Activated CD4-positive, alpha-beta T cell treated with anti-CD3 and anti-CD28 coated beads for 4 hours (primary cell): ENCODE results near the gene SGIP1.
A peak's percentile ranks its signal among the peaks of the same experiment; 100 is the strongest.

Source experiments
- DNase-seq, 2 donors: peaks; one replicate each; pipeline ENCODE4 v3.0.0-alpha.2; 2020

Gene SGIP1, protein sequence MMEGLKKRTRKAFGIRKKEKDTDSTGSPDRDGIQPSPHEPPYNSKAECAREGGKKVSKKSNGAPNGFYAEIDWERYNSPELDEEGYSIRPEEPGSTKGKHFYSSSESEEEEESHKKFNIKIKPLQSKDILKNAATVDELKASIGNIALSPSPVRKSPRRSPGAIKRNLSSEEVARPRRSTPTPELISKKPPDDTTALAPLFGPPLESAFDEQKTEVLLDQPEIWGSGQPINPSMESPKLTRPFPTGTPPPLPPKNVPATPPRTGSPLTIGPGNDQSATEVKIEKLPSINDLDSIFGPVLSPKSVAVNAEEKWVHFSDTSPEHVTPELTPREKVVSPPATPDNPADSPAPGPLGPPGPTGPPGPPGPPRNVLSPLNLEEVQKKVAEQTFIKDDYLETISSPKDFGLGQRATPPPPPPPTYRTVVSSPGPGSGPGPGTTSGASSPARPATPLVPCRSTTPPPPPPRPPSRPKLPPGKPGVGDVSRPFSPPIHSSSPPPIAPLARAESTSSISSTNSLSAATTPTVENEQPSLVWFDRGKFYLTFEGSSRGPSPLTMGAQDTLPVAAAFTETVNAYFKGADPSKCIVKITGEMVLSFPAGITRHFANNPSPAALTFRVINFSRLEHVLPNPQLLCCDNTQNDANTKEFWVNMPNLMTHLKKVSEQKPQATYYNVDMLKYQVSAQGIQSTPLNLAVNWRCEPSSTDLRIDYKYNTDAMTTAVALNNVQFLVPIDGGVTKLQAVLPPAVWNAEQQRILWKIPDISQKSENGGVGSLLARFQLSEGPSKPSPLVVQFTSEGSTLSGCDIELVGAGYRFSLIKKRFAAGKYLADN

DNA sequence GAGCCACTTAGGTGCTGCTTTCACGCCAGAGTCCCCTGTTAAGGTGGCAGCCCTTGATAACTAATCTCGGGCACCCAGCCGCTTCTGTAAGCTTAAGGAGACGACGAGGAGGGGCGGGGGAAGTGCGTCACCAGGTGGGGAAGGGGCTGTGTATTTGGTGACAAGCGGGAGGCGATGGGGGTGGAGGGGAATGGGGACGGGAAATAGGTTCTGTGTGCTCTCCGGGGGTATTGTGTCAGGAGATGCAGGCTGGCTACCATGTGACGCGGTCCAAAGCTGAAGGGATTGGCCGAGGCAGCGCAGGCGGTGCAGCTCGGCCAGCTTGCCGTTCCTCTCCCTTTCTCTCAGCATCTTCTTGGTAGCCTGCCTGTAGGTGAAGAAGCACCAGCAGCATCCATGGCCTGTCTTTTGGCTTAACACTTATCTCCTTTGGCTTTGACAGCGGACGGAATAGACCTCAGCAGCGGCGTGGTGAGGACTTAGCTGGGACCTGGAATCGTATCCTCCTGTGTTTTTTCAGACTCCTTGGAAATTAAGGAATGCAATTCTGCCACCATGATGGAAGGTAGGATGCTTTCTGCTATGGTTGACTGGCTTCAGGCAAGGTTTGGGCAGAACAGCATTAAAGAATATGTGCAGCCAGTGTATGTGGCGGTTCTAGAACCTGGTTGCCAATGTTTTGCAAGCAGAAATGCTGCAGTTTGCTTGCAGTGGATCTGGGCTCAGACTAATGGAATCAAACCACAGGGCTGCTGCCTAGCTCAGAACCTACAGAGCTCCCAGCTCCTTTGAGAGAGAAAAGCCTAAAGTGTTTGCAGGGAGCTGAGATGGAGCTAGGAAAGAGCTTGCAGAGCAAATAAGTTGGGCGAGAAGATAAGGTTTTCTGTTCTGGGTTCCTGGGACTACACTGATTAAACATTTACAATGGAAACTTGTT, at the start of gene SGIP1:
Gene SGIP1 (plus strand): TSS at position 350 of the 937 bp plus-strand sequence. CDS start 206 bp downstream, at position 556.
- DNase-seq: no peak

DNA sequence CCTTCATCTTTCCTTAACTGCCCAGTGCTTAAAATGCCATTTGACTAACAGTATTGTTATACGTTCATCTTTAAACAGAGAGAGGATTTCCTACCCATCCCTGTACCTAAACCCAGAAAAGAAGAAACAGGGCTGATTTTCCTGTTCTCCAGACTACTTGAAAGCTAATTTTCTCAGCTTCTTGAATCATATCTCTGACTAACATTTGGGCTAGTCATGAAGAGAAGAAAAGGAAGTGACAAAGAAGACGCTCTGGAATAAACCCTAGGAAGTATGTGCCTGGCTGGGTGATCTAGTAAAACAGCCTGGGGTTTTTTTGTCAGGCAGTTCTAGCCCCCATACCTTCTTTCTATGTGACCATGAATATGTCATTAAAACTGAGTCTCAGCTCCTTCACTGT, 44.8 kb upstream of the SGIP1 start:
- no peak for DNase-seq

DNA sequence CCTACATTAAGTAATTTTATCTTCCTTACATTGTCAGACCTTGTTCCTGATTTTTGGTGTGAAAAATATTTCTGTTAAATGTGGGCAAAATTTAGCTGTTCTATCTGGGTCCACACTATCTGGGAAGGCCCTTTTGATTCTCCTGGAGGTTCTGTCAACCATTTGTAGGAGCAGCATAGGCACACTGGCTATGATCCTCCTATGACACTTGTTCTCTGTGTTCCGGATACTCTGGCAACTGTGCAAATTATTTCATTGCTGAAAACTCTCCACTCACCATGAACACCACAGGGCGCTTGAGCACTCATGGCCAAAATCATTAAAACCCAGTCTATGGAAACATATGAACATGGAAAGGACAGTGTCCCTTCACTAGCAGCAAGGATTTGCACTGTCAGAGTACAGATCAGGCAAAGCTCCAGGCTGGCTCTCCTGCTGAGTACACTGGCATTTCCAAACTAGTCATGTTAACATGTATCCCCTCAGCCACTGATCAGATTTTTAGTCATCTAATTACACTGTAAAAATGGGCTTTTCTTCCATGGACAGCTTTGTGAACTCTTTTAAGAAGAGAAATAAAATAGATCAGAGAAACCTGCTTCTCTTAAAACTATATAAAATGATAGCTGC, 43.9 kb upstream of the SGIP1 start:
- DNase-seq: no peak

DNA sequence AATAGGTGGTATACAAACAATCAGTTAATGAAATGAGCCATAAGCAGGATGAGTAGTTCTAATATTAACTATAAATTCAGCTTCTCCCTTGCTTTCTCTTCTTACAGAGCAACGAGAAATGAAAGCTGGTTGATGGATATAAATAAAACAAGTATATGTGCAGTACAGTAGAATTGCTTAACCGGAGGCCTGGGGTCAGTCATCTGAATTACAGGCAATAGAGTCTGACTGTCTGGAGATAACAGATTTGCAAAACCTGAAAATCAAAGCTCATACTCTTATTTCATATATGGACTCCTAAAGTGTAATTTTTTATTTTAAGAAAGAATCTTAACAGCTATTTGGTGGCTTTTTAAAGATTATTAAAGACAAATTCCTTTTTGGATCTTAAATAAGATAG, 43.1 kb upstream of the SGIP1 start:
- no peak for DNase-seq

DNA sequence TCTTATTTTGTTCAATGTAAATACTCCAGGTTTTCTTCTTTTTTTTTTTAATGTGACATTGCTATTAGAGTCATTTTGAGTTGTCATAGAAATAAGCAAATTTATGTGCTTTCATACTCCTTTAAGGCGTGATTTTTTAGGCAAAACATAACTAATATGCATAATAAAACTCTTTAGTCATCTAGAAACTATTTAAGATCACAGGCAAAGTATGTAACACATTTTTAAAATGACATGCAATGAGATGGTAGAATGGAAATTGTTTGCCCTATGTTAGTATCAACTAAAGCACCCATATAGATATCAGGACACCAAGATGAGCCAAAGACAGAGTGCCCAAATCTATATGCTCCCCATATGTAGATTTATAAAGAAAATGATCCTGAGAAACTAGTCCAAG, 41.5 kb upstream of the SGIP1 start:
- DNase-seq: no peak

DNA sequence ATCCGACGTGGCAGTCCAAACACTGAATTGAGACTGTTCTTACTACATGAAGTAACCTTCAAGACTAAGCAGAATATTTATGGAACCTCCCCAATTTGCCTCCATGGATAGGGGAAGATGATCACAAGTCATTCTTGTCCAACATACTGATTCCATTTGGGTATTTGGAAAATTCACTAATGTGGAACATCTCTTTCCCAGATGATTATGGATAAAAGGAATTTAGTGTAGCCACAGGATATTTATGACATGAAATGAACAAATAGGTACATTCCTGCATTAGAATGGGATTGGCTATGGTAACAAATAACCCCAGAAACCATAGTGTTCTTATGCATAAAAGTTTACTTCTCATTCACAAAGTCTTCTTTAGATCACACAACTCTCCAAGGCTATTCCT, 40.2 kb upstream of the SGIP1 start:
- DNase-seq: no peak

DNA sequence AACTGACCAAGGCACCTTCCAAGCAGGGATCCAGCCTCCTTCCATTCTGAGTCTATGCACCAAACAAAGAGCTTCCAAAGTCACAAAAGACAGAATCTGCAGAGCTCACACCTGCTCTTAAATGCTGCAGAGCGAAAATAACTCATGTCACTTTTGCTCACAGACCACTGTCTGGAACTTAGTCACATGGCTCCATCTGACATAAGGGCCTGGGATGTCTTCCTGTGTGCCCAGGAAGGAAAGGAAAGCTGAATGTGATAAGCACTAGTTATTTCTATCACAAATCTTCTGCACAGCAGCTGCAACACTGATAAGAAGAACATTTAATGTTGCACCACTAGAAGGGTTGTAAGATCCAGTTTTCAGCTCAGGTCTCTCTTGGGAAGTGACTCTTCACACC, 39.5 kb upstream of the SGIP1 start:
- no peak for DNase-seq

DNA sequence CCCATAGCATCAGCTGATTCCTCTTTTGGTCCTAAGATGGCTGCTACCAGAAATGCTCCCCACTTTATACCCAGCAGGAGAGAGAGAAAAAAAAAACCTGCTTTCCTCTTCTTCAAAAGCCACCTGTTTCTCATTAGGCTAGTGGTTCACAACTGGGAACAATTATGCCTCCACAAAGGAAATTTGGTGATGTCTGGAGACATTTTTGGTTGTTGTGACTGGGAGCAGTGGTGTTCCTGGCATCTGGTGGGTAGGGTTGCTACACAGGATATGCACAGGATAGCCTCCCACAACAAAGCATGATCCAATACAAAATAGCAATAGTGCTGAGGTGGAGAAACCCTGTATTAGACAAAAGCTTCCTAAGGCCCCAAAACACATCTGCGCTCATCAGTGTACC, 38.5 kb upstream of the SGIP1 start:
- DNase-seq: no peak

DNA sequence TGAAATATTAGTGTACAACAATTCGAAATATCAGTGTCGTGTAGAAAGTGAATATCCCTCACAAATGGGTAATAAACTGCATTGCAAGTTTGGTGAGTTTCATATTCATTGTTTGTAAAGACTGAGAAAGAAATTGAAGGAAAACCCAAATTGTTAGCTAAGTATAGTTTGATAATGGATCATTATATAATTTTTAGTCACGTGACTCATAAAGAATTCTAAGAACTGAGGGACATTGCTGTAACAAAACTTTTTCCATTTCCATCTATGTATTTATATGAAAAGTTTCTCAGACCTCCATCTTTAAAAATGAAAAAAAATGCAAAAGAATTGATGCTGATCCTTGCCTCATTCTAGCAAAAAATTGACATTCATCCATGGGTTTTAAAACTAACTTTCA, 36.0 kb upstream of the SGIP1 start:
- DNase-seq: no peak

DNA sequence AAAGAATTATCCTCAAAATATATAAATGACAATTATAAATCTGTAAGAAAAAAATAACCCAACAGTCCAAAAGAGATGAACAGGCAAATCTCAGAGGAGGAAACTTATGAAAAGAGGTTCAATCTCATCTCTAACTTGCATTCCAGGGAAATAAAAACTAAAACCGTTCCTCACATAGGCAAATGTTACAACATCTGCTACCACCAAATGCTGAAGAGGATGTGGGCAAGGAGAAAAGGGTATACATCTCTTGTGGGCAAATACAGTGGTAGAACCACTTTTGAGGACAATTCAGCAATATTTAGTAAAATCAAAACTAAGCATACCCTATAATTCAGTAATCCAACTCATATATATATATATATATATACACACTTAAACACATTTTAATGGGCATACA, 33.7 kb upstream of the SGIP1 start:
- no peak for DNase-seq

DNA sequence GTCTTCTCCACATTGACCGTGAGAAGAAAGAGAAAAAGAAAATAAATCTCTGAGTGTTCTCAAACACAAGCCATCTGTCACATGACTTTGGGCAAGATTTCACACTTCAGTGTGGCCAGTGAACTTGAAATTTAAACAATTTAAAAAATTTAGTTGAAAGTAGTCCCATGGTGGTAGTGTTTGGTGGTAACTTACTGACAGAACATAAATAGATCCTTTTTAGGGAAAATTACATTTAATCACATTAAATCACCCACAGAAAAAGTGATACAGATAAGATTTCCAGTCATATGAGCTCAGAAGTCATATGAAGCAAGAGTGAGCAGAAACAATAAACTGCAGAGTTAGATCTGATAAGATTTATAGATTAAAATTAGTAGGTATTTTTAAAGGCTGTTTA, 31.9 kb upstream of the SGIP1 start:
- no peak for DNase-seq

DNA sequence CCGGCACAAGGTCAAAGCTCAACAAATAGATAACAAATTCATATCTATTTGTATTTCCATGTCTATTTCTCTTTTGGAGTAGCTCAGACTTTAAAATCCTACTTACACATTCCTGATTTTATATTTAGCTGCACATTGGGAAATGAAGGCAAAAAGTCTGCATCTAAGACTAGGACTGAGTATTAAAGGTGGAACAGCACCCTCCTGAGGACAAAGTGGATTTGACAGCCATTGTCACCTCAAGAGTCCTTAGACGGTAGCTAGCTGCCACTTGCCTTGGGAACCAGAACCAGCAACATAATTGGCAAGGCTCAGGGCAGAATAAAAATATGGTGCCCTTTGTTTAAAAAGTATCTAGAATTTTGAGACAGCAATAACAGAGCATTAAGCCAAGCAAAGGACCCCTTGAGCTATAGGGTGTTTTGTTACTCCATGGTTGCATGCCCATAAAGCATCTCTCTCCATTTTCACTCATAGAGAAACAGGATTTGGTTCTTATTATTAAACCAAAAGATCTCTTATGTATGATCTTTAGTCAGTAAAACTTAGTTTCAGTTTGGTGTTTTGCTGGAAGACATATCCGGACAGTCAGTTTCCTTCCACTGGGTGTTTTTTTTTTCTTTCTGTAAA, 30.0 kb upstream of the SGIP1 start:
- peak in 1 of 2 donors; percentile 7 for DNase-seq

DNA sequence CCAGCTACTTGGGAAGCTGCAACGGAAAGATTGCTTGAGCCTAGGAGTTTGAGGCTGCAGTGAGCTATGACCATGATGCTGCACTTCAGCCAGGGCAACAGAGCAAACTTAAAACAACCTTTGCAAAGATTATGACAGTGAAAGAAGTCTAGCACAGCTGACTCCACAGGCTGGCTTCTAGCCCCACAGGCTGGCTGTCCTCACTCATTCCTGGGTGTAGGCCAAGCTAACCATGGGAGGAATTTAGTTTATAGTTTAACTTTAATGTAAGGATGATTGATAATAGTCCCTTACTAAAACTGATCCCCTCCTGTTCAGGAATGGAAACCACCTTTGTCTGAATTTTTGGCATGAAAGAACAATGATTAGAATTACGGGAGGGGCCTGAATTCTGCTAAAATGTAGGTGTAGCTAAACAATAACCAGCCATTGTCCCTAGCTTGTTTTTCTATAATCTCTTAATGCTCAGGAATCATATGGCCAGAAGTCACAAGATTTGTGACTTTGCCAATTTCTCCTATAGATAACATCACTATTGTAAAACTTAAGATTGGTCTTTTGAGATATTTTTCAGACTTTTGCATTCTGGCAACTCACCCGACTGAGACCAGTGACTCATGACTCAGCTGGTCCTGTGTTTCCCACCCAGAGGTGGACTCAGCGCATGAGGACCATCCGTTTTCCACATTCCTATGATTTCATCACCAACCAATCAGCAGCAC, 28.1 kb upstream of the SGIP1 start:
- no peak for DNase-seq

DNA sequence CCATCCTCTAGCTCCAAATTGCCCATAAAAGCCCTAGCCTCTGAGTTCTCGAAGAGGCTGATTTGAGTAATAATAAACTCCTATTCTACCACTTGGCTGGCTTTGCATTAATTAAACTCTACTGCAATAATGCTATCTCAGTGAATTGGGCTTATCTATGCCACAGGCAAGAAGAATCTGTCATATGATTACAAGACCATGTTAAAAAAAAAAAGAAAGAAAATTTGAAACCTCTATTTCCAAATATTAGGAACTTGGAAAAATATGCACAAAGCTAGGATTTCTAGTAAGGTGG, 27.6 kb upstream of the SGIP1 start:
- no peak for DNase-seq

DNA sequence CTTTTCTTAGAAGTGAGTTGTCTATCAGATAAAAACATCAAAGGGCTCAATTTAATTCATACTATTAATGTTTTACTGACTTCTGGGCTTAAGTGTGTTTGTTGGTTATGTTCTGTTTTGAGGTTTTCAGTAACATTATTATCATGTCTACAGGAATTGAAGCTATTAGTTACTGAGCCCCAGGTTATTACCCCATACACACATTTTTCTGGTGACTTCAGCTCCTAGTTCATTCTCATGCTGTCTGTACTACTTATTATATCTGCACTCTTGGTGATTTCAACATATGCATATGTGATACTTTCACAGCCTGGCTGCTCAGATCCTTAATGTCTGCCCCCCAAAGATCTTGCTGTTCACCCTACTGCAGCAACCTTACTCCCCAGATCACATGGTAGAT, 27.0 kb upstream of the SGIP1 start:
- no peak for DNase-seq

DNA sequence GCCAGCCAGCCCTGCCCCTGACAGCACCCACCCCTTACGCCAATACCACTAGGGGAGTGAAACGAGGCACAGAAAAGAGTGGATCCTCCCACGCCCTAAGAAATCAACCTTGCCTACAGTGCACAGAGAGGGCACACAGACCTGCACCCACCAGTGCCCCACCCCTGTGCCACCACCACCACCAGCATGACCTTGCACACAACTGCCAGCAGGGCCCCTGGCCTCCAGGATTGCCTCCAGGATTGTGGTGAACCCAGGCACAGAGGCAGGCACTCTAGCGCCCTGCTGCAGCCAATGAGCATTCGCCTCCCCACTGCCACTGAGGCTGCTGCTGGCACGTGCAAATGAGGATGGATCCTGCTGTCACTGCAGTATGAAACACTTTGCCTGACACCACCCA, 23.5 kb upstream of the SGIP1 start:
- no peak for DNase-seq

DNA sequence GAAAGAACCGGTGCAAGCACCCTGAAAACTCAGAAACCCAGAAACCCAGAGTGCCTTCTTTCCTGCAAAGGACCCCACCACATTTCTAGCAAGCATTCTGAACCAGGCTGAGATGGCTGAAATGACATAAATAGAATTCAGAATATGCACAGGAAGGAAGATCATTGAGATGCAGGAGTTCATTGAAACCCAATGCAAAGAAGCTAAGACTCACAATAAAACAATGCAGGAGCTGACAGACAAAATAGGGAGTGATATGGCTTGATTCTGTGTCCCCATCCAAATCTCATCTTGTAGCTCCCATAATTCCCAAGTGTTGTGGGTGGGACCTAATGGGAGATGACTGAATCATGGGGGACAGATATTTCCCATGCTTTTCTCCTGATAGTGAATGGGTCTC, 22.8 kb upstream of the SGIP1 start:
- no peak for DNase-seq

DNA sequence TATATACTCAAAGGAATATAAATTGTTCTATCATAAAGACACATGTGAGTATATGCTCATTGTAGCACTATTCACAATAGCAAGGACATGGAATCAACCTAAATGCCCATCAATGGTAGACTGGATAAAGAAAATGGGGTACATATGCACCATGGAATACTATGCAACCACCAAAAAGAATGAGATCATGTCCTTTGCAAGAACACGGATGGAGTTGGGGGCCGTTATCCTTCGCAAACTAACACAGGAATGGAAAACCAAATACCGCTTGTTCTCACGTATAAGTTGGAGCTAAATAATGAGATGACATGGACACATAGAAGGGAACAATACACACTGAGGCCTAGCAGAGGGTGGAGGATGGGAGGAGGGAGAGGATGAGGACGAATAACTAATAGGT, 16.0 kb upstream of the SGIP1 start:
- DNase-seq: no peak

DNA sequence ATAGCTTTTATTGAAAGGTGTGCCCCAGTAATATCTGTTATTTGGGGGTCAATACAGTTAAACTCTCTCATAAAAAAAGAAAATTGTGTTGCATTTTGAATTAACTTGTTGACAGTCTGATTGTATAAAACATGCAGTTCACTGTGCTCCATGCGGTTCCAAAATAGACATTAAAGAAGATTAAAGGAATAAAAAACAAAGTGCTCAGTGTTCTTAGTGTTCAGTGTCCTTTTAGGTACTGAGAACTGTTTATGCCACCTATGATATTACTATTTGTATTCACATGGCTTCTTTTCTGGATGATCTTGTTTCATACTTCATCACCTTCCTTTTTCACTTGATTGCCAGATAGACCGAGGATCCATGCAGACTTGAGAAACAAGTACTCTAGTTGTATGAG, 15.3 kb upstream of the SGIP1 start:
- no peak for DNase-seq

DNA sequence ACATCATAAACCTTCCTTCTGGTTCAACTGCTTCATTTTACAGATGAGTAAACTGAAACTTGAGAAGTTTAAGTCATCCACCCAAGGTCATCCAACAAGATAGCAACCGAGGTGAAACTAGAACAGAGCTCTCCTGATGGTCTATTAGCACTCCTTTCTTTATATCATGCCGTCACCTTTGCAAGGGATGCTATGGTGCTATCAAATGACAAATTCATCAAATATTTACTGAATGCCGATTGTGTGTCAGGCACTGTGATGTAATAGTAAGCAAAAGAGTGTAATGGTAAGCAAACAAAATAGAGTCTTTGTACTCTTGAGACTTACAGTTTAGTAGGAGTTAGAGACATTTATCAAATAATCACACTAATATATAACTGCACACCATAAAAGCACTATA, 14.0 kb upstream of the SGIP1 start:
- no peak for DNase-seq

DNA sequence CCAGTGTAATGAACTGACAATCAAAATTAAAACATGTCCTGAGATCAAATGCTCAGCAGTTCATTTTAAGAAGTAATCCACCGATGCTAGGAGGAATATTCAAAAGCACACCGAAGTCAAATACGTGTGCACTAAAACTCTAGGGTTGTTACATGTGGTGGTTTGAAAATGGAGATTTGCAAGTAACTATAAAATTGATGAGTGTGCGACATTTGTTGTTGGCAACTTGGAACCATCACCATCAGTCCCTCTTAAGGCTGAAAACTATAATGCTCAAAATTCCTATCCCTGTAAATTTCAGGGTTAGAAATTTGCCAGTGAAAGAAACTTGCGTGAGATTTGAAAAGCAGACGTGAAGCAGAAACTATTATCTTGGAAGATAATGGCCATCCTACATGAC, 13.3 kb upstream of the SGIP1 start:
- no peak for DNase-seq
